NCI-H446 treated with DMSO at 0.1 percent for 48 hours (cell line): ENCODE results near the gene PSMB11.
"Not testable (repeated sequence)": the region's sequence is repeated elsewhere in the genome, so short reads cannot be mapped to it uniquely, and the experiment has no call there.

Source experiments
- DNase-seq: peaks from one replicate; lab custom pipeline; 2025; lab: John Stamatoyannopoulos, UW

PSMB11 gene, protein sequence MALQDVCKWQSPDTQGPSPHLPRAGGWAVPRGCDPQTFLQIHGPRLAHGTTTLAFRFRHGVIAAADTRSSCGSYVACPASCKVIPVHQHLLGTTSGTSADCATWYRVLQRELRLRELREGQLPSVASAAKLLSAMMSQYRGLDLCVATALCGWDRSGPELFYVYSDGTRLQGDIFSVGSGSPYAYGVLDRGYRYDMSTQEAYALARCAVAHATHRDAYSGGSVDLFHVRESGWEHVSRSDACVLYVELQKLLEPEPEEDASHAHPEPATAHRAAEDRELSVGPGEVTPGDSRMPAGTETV

DNA sequence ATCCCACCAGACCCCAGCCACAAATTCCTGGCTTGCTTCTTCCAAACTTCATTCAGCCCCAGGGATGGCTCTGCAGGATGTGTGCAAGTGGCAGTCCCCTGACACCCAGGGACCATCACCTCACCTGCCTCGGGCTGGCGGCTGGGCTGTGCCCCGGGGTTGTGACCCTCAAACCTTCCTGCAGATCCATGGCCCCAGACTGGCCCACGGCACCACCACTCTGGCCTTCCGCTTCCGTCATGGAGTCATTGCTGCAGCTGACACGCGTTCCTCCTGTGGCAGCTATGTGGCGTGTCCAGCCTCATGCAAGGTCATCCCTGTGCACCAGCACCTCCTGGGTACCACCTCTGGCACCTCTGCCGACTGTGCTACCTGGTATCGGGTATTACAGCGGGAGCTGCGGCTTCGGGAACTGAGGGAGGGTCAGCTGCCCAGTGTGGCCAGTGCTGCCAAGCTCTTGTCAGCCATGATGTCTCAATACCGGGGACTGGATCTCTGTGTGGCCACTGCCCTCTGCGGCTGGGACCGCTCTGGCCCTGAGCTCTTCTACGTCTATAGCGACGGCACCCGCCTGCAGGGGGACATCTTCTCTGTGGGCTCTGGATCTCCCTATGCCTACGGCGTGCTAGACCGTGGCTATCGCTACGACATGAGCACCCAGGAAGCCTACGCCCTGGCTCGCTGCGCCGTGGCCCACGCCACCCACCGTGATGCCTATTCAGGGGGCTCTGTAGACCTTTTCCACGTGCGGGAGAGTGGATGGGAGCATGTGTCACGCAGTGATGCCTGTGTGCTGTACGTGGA is at the start of gene PSMB11:
Gene PSMB11, plus strand, starts transcription at position 51 of the 804 bp plus-strand sequence. Its CDS starts 14 bp downstream, at position 65.
- DNase-seq = no peak

GRCh38 chr14:22993517-22993916 is 48.5 kb upstream of the PSMB11 start:
- no peak for DNase-seq

GRCh38 chr14:22994762-22995275 is 47.2 kb upstream of the PSMB11 start:
- no peak for DNase-seq

GRCh38 chr14:22995889-22996625 is 46.0 kb upstream of the PSMB11 start:
- DNase-seq = no peak

GRCh38 chr14:22996768-22997654 is 45.0 kb upstream of the PSMB11 start:
- DNase-seq = no peak

DNA sequence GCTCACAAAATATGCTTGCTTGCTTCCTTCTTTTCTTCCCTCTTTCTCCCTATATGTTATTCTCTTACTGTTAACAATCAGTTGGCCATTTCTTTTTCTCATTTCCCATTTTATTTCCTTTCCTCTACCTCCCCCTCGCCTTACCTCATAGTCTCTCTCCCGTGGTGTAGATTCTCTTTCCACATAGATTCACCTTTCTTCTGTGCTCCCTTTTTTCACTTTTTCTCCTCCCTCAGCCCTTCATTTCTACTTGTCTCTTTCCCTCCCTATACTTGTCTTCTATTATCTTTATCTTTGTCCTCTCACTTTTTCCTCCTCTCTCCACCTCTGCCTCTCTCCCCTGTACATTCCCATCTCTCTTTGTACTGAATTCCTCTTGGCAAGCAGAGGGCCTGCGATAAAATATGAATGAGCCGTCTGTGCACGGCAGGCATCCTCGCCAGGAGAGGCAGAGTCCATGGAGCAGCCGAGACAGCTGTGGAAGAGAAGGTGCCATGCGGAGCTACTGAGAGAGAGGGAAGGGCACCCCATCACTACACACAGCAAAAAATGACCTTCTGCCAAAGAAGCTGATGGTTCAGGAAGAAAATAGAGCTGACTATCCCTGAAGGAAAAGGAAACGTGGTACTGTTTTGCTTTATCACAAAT is 44.2 kb upstream of the PSMB11 start:
- no peak for DNase-seq

DNA sequence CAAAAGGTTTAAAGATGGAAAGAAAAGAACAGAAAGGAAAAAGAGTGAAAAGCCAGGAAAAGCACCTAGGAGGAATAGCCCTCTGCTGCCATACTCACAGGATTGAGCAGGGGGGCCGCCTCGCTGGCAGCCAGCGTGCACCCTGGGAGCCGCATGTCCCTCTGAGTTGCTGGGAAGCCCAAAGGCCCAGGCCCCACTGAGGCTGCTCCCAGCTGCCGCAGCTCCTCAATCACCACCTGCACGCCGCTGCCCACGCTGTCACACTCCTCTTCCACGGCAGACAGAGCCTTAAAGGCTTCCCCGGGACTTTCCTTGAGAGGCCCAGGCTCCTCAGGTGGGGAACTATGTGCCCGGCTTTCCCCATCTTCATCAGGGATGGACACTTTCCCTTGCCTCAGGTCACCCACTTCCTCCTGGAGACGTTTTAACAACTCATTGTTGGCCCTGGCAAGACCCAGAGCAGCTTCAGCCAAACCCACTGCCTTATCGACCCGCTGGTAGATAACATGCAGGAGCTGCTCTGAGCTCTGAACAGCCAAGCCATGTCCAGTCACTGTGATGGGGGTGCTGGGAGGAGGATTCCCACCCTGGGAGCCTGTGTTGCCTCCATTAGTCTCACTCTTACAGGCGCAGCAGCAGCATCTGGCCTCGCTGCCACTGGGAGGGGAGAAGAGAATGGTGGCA is 43.5 kb upstream of the PSMB11 start:
- no peak for DNase-seq

- no peak for DNase-seq
Measured at GRCh38 chr14:23000860-23001259, 41.2 kb upstream of the PSMB11 start.

- no peak for DNase-seq
Measured at GRCh38 chr14:23002592-23002991, 39.4 kb upstream of the PSMB11 start.

DNA sequence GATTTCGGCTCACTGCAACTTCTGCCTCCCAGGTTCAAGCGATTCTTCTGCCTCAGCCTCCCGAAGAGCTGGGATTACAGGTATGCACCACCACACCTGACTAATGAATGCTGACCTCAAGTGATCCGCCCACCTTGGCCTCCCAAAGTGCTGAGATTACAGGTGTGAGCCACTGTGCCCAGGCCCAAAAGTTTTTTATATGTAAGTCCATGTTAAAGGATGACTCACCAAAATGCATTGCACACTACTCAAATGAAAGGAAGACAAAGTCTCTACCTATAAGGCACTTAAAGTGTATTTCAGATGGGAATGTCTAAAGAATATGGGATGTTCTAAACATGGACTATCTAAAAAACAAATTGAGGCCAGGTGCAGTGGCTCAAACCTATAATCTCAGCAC is 37.7 kb upstream of the PSMB11 start:
- not testable (repeated sequence) for DNase-seq

DNA sequence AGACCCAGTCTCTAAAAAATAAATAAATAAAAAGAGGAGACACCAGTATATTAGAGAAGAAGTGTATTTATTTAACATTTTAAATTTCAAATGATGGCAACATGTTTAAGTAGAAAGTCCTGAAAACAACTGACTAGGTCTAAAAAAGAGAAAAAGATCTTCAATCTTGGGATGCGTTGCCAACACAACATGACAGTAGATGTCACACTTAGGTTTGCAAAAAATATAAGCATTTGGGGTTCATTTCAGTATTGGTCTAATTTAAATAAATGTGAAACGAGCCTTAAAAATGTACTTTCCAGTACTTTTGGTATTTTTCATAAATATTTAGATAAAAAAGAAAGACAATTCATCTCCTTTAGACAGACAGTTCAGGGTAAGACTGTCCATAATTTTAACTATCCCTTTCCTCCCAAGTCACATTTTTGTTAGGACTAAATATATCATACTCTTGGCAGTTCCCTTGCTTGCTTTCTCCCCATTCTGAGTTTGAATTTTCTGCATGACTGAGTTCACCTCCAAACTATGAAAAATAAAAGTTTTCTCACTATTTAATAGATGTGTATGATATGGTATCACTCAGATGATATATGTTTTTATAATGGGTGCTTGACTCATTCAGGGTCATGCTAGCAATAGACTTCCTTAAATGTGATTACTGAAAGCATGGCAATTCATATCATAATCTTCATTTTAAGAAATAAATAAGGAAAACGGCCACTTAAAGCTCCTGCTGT is 36.4 kb upstream of the PSMB11 start:
- DNase-seq = no peak

DNA sequence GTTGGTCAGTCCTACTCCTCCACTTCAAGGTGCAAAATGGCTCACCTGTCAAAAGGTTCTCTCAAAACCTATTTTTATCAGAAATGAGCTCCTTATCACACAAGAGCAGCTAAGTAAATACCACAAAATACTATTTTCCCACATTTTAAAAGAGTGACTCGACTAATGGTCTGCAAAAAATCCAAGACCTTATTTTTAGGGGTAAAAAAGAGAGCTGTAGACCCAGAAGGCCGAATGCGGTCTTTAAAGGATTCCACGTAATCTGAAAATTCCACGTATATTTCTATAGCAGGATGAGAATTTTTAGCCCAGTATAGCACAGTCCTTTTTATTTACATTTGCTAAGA is 35.9 kb upstream of the PSMB11 start:
- no peak for DNase-seq

GRCh38 chr14:23006544-23007419 is 35.2 kb upstream of the PSMB11 start:
- peak; percentile 98 for DNase-seq

DNA sequence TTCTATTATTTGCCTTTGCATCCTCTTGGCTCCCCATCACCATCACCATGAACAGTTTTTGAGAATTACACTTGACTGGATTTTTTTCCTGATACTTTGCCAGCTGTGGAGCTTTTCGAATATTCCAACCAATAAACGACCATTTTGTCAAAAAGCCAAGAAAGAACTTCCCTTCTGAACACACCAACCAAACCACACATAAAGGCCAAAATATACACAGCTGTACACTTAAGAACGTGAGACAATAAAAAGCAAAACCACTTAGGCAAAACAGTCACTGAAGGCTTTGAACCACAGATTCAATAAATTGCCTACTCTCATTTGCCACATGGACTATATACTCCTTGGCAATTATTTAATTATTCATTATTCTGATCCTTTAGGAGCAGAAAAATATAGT is 33.2 kb upstream of the PSMB11 start:
- peak; percentile 33 for DNase-seq

GRCh38 chr14:23009483-23009938 is 32.5 kb upstream of the PSMB11 start:
- DNase-seq = no peak

- DNase-seq = peak; percentile 55
Measured at GRCh38 chr14:23009939-23010726, 31.9 kb upstream of the PSMB11 start, which contains the start of gene C14orf93. TSS of gene C14orf93 (minus strand) at chr14:23010143. CDS start at chr14:22999023, 11,120 bp downstream.

- DNase-seq = no peak
Measured at GRCh38 chr14:23013054-23013748, 28.8 kb upstream of the PSMB11 start.
